Natural killer cell (primary cell): ENCODE results near the gene EYS. TPM values are rescaled to one million over a fixed set of nuclear protein-coding genes. Genes with fewer than 3 reads are reported as not detected.

Experiments
- ATAC-seq, 3 donors: fragments of 150-1000 bp in 2 of 3; fragments of 200-7000 bp in 1 of 3; cut with Tn5 transposase; 1 replicate in 1 of 3; 2 replicates in 2 of 3; pipeline ENCODE4 v1.10.0; 2021; ENCODE audit warnings: mild to moderate bottlenecking in 2 of 3, moderate library complexity in 2 of 3
- DNase-seq, 2 donors: peaks; one replicate each; pipeline versions ENCODE4 v3.0.0 to v3.0.0-alpha.2; 2013 to 2021; ENCODE audit warnings: mixed read lengths in 1 of 2
- H3K27ac ChIP-seq: one replicate; pipeline ENCODE4 v1.5.1; 2013; ENCODE audit warnings: mild to moderate bottlenecking, low read length
- H3K27me3 ChIP-seq: one replicate; pipeline ENCODE4 v1.6.1; 2013; ENCODE audit warnings: low read length; ENCODE audit not compliant: control insufficient read depth, insufficient read depth
- H3K36me3 ChIP-seq: one replicate; pipeline ENCODE4 v1.6.1; 2013; ENCODE audit warnings: low read length; ENCODE audit not compliant: control insufficient read depth, insufficient read depth
- H3K4me1 ChIP-seq: one replicate; pipeline ENCODE4 v1.6.1; 2013; ENCODE audit warnings: low read length; ENCODE audit not compliant: control insufficient read depth, insufficient read depth
- H3K4me3 ChIP-seq: one replicate; pipeline ENCODE4 v1.5.1; 2013; ENCODE audit warnings: low read length
- H3K9me3 ChIP-seq: one replicate; pipeline ENCODE4 v1.6.1; 2013; ENCODE audit warnings: low read length; ENCODE audit not compliant: control insufficient read depth, insufficient read depth
- H3K27ac Mint-ChIP-seq, 2 donors: one replicate each; pipeline ENCODE4 v1.8.0; 2022; ENCODE audit warnings: mild to moderate bottlenecking in 2 of 2, mixed read lengths in 2 of 2, moderate library complexity in 1 of 2
- H3K27me3 Mint-ChIP-seq, 2 donors: one replicate each; pipeline ENCODE4 v1.8.0; 2022; ENCODE audit warnings: low read depth in 2 of 2, mixed read lengths in 2 of 2
- H3K36me3 Mint-ChIP-seq: one replicate; pipeline ENCODE4 v1.8.0; 2022; ENCODE audit warnings: mixed read lengths
- H3K4me1 Mint-ChIP-seq, 2 donors: one replicate each; pipeline ENCODE4 v1.8.0; 2022; ENCODE audit warnings: mixed read lengths in 2 of 2
- H3K4me3 Mint-ChIP-seq: one replicate; pipeline ENCODE4 v1.8.0; 2022; ENCODE audit warnings: mild to moderate bottlenecking, moderate library complexity, mixed read lengths
- H3K9me3 Mint-ChIP-seq, 2 donors: one replicate each; pipeline ENCODE4 v1.8.0; 2022; ENCODE audit warnings: mixed read lengths in 2 of 2
- WGBS: methylation state at CpG from one replicate; pipeline ENCODE4 v1.1.7; 2013; ENCODE audit warnings: missing lambda C conversion rate; ENCODE audit not compliant: insufficient coverage; 5-methylcytosine and 5-hydroxymethylcytosine counted together
- intact Hi-C: fragments of 100-400 bp; cut with micrococcal nuclease; formaldehyde crosslinking; loops from one replicate; pipeline ENCODE4 v1.14.2; 2022
- total RNA-seq, 4 donors: library from RNA; stranded (reverse); fragments of 120-200 nt in 1 of 4; gene quantifications; one replicate each; pipeline versions ENCODE4 v1.2.3 to v1.2.4, GENCODE V29; 2013 to 2022
- TF ChIP-seq, protein P1 (sequence below): fragments of 200-600 bp; IDR thresholded peaks from one replicate; pipeline ENCODE4 v1.8.0; 2022; ENCODE audit warnings: antibody characterized with exemption

Gene EYS
- total RNA-seq, 3 donors from 2014 or later (not counting 1 experiment from before 2014, with no cell fraction given) = 0.55 TPM; not detected in 2

DNA sequence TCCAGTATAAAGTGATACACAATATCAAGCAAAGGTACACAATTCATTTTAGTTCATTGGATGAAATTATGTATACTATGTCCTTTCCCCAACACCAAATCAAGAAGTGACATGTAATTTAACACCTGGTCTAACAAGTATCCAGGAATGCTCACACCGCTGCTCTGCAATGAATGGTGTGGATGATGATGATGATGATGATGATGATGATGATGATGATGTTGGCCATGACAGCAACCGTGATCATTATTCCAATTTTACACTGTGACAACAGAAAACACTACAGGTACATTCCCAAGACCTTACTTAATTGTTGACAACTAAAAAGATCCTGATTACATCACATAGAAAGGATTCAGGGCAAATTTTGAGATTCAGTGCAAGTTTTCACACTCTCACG lies 1449.4 kb downstream of the EYS start:
- 71% methylated on average over 2 of the region's 3 CpGs for WGBS

DNA sequence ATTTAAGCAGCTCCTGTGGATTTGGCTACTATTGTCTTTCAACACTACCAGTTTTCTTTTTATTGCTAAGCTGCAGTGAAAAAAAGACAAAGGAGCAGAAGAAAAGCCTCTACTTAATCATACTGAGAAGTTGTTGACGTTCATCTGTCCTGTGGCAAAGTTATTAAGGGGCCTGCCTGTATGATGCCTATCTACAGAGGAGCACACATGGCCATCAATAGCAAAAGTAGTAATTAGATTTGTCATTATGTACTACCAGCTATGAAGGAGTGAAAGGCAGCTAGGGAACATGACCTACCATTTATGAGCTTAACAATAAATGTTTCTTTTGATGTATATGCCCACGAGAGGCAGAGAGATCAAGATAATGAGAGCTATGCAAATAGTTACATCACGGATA lies 1450.5 kb downstream of the EYS start:
- H3K4me1 ChIP-seq = no peaks in the 10 kb centered on the region
- Mint-ChIP-seq H3K27ac (no peak overlapping the region), H3K9me3 (peaks cover 10 to 17% of the 10 kb centered on the region in 2 donors), H3K36me3 (no peaks in the 10 kb centered on the region), H3K4me1 (no peaks in the 10 kb centered on the region), H3K4me3 (no peak overlapping the region), H3K27me3 (no peaks in the 10 kb centered on the region)
- H3K4me3 ChIP-seq = no peak overlapping the region
- H3K27ac ChIP-seq = no peak overlapping the region
- H3K9me3 ChIP-seq = no peaks in the 10 kb centered on the region
- no peaks in the 10 kb centered on the region for H3K36me3 ChIP-seq
- ATAC-seq (no peak), DNase-seq (no peak)
- 73% methylated on average over 3 of the region's 3 CpGs for WGBS
- intact Hi-C loops = no loop called here
- H3K27me3 ChIP-seq = no peaks in the 10 kb centered on the region
- TF ChIP-seq, protein P1, sequence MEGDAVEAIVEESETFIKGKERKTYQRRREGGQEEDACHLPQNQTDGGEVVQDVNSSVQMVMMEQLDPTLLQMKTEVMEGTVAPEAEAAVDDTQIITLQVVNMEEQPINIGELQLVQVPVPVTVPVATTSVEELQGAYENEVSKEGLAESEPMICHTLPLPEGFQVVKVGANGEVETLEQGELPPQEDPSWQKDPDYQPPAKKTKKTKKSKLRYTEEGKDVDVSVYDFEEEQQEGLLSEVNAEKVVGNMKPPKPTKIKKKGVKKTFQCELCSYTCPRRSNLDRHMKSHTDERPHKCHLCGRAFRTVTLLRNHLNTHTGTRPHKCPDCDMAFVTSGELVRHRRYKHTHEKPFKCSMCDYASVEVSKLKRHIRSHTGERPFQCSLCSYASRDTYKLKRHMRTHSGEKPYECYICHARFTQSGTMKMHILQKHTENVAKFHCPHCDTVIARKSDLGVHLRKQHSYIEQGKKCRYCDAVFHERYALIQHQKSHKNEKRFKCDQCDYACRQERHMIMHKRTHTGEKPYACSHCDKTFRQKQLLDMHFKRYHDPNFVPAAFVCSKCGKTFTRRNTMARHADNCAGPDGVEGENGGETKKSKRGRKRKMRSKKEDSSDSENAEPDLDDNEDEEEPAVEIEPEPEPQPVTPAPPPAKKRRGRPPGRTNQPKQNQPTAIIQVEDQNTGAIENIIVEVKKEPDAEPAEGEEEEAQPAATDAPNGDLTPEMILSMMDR = no peak

More for the DNA sequence above, 1449.4 kb downstream of the EYS start:
- Histone ChIP-seq H3K27ac (no peak overlapping the region), H3K27me3 (no peaks in the 10 kb centered on the region), H3K36me3 (no peaks in the 10 kb centered on the region), H3K4me1 (no peaks in the 10 kb centered on the region), H3K4me3 (no peak overlapping the region), H3K9me3 (no peaks in the 10 kb centered on the region)
- H3K4me1 Mint-ChIP-seq = no peaks in the 10 kb centered on the region
- no peak overlapping the region for H3K4me3 Mint-ChIP-seq
- H3K27me3 Mint-ChIP-seq = no peaks in the 10 kb centered on the region
- DNase-seq = no peak
- H3K9me3 Mint-ChIP-seq = peaks cover 8% of the 10 kb centered on the region in 2 donors
- H3K36me3 Mint-ChIP-seq = no peaks in the 10 kb centered on the region
- ATAC-seq = no peak
- TF ChIP-seq, protein P1 = no peak
- no peak overlapping the region for H3K27ac Mint-ChIP-seq
- intact Hi-C loops = no loop called here

DNA sequence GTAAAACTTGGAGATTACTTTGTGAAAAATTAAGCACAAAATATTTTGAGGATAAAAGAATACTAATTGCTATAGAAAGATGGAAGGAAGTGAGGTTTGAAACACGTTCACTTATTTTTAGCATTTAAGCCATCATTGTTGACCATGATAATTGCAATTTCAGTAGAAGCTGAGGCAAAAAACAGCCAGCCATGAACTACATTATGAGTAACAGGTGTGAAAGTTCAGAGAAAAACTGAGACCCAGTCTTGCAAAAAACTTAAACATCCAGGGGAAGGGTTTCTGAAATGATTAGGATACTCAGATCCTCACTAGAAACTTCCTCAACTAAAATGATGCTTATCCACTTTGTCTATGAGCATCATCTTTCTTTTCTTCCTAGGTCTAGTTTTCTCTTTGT lies 1452.0 kb downstream of the EYS start:
- H3K9me3 Mint-ChIP-seq = peaks cover 10 to 17% of the 10 kb centered on the region in 2 donors
- no peak for DNase-seq
- TF ChIP-seq, protein P1 = no peak
- no peaks in the 10 kb centered on the region for H3K27me3 Mint-ChIP-seq
- Histone ChIP-seq H3K36me3 (no peaks in the 10 kb centered on the region), H3K27me3 (no peaks in the 10 kb centered on the region), H3K9me3 (no peaks in the 10 kb centered on the region), H3K4me3 (no peak overlapping the region), H3K4me1 (no peaks in the 10 kb centered on the region), H3K27ac (no peak overlapping the region)
- no peak overlapping the region for H3K27ac Mint-ChIP-seq
- intact Hi-C loops = no loop called here
- ATAC-seq = no peak
- H3K36me3 Mint-ChIP-seq = no peaks in the 10 kb centered on the region
- no peak overlapping the region for H3K4me3 Mint-ChIP-seq
- no peaks in the 10 kb centered on the region for H3K4me1 Mint-ChIP-seq
- 75% methylated on average over 1 of the region's 1 CpG for WGBS

DNA sequence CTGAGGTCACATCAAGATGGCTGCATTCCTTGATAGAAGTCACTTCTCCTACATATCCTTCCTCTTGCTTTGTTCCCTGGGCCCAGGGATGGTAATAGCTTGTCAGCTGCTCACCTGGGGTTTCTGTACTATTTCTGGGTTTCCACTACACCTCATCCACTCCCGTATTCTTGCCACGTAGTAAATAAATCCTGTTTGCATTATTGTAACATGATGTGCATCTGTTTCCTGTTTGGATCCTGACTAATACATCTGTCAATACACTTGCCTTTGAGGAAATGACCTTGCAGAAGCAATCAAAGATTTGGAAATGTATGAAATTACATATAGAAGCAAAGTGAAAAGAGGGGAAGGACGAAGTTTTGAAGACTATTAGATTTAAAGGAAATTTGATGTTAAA lies 1452.5 kb downstream of the EYS start:
- Mint-ChIP-seq H3K4me3 (no peak overlapping the region), H3K4me1 (no peaks in the 10 kb centered on the region), H3K27me3 (no peaks in the 10 kb centered on the region), H3K36me3 (no peaks in the 10 kb centered on the region), H3K9me3 (peaks cover 11 to 17% of the 10 kb centered on the region in 2 donors), H3K27ac (no peak overlapping the region)
- H3K27me3 ChIP-seq = no peaks in the 10 kb centered on the region
- no peaks in the 10 kb centered on the region for H3K4me1 ChIP-seq
- H3K27ac ChIP-seq = no peak overlapping the region
- ATAC-seq (no peak), DNase-seq (no peak)
- WGBS = 14% methylated on average over 1 of the region's 3 CpGs
- intact Hi-C loops = no loop called here
- no peaks in the 10 kb centered on the region for H3K9me3 ChIP-seq
- no peak overlapping the region for H3K4me3 ChIP-seq
- H3K36me3 ChIP-seq = no peaks in the 10 kb centered on the region
- TF ChIP-seq, protein P1 = no peak
